Thyroid gland (tissue), 4 donors: ENCODE data around the gene KRT31.

ENCODE experiments used
- CTCF ChIP-seq, 6 experiments: fragments of 200-600 bp in 3 of 6; fragments of 450-650 bp in 3 of 6; sonication (generic) in 3 of 6; IDR thresholded peaks; one replicate each; pipeline ENCODE4 v1.5.1; 2016 to 2019; ENCODE audit warnings: antibody characterized with exemption in 6 of 6, mild to moderate bottlenecking in 2 of 6, inconsistent platforms in 1 of 6, moderate library complexity in 1 of 6
- POLR2A ChIP-seq, 2 donors: fragments of 450-650 bp; IDR thresholded peaks; one replicate each; pipeline ENCODE4 v1.6.1; 2017; ENCODE audit warnings: antibody characterized with exemption in 2 of 2, mild to moderate bottlenecking in 2 of 2, moderate library complexity in 1 of 2

- TF ChIP-seq CTCF (IDR thresholded peaks at IDR 0.05) (no peak), POLR2A (IDR thresholded peaks at IDR 0.05) (no peak)
Measured at GRCh38 chr17:41386227-41386626, 11.2 kb downstream of the KRT31 start.
